HG02970 (cell line): ENCODE results near the gene CACNG6.

ENCODE experiments used
- ATAC-seq: cut with Tn5 transposase; IDR thresholded peaks from one replicate; pipeline ENCODE4 v1.9.1; 2021; ENCODE audit warnings: mild to moderate bottlenecking, moderate library complexity, moderate number of reproducible peaks; ENCODE audit not compliant: unreplicated experiment, low FRiP score

CACNG6 gene

DNA sequence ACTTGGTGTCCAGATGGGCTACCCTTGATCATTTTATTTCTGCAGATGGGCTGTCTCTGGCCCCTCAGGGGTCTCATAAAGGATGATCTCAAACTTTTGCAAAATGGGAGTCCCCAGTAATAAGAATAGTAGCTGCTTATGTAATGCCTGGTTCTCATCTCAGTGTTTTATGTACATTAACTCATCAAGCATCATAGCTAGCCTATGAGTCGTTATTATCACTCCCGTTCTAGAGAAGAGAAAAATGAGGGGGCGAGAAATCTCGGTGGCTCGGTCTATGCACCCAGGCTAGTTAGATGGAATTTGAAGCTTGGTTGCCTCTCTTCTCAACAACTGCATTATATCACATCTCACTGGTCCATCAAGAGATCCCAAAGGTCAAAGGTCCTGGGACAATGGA lies 3.4 kb downstream of the CACNG6 start:
- ATAC-seq = no peak

DNA sequence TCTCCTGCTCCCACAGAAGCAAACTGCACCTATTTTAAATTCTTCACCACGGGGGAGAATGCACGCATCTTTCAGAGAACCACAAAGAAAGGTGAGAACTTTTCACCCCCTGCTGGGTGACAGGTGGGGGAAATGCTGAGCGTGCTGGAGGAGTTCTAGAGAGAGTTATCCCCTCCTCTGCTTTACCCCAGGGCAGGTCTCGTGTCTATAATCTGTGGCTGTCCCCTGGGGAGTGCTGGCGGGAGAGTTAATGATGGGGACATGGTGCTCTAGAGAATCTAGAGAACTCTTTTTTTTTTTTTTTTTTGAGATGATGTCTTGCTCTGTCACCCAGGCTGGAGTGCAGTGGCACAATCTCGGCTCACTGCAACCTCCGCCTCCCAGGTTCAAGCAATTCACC lies 6.8 kb downstream of the CACNG6 start:
- ATAC-seq = no peak

DNA sequence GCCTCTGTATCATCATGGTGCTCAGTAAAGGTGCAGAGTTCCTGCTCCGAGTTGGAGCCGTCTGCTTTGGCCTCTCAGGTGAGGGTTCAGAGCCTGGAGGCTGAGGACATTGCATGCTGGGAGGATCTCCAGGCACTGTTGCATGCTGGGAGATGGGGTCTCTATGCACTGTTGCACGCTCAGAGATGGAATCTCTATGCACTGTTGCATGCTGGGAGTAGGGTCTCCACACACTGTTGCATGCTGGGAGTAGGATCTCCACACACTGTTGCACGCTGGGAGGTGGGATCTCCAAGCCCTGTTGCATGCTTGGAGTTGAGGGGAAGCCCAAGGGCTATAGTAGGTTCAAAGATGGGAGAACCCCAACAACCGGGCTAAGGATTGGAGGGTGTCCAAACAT lies 8.3 kb downstream of the CACNG6 start:
- ATAC-seq = no peak

DNA sequence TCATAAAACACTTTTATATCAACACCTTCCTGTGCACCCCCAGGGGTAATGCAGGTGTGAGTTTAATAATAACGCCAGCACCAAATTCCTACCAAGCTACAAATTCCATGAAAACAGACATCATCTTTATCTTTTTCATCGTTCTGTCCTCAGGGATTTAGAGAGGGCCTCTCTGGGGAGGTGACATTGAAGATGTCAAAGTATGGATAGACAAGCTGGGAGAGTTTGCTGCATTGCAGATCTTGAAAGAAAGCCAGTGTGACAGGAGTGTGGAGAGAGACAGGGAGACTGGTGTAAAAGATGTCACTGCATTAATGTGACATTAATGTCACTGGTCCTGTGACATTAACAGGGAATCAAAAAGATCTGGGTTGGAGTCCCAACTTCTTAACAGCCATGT lies 10.1 kb downstream of the CACNG6 start:
- no peak for ATAC-seq

DNA sequence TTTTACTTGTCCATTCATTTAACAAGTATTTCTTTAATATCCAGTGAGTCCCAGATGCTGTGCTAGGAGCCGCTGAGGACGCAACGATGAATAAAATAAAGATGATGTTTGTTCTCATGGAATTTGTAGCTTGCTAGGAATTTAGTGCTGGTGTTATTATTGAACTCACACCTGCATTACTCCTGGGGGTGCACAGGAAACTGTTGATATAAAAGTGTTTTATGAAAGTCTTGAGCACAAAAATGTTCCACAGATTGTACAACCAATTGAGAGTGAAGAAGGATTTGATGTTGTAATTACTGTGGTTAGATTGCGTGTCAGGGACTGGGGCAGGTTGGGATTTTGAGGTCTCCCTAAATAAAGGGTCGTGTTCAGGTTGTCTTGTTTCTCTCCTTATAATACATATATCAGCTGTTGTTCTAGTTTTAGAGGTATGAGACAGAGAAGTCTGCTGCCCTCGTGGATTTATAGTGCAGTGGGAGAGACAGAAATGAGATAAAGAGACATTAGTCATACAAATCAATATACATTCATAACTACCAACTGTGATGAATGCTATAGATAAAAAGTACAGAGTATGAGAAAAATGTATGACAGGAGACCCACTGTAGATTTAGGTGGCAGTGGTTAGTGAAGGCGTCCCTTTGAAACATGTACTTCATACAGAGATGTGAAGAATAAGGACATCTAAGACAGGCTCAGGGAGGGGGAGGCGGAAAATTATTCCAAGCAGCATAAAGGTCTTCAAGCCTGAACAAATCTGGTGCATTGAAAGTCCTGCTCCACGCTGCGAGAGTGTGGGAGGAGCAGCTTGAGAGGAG lies 11.3 kb downstream of the CACNG6 start:
- ATAC-seq = no peak

DNA sequence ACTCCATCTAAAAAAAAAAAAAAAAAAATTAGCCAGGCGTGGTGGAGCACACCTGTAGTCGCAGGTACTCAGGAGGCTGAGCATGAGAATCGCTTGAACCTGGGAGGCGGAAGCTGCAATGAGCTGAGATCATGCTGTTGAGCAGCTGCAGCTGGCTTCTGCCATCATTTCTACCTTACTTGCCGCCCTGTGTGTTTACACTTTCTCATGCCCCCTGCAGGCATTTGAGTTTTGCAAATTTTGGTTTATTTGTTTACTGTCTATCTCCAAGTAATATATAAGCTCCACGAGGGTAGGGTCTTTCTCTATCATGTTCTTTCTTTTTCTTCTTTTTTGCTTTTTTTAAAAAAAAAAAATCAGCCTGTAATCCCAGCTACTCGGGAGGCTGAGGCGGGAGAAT lies 18.0 kb downstream of the CACNG6 start:
- no peak for ATAC-seq

DNA sequence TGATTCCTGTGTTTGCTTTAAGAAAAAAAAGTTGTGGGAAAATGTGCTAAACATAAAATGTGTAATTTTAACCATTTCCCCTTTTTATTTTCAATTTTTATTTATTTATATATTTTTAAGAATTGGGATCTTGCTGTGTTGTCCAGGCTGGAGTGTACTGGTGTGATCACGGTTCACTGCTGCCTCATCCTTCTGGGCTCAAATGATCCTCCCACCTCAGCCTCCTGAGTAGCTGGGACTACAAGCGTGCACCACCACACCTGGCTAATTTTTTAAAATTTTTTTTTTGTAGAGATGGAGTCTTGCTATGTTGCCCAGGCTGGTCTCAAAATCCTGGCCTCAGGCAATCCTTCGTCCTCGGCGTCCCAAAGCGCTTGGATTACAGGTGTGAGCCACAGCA lies 19.0 kb downstream of the CACNG6 start:
- no peak for ATAC-seq

DNA sequence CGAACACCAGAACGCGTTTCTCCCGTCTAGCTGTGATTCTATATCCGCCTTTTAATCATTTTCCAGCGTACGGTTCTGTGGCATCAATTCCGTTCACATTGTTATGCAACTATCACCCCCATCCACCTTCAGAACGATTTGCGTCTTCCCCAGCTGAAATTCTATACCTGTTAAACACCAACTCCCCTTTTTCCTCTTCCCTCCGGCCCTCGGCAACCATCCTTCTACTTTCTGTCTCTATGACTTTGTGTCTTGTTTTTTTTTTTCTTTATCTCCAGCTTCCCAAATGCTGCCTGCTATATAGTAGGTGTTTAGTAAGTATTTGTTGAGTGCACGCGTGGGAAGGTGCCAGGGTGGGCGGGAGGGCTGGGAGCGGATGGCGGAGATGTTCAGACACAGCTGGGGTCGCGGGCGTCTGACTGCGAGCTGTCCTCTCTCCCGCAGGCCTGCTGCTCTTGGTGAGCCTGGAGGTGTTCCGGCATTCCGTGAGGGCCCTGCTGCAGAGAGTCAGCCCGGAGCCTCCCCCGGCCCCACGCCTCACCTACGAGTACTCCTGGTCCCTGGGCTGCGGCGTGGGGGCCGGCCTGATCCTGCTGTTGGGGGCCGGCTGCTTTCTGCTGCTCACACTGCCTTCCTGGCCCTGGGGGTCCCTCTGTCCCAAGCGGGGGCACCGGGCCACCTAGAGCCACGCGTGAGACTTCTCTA lies 20.2 kb downstream of the CACNG6 start:
- no peak for ATAC-seq

DNA sequence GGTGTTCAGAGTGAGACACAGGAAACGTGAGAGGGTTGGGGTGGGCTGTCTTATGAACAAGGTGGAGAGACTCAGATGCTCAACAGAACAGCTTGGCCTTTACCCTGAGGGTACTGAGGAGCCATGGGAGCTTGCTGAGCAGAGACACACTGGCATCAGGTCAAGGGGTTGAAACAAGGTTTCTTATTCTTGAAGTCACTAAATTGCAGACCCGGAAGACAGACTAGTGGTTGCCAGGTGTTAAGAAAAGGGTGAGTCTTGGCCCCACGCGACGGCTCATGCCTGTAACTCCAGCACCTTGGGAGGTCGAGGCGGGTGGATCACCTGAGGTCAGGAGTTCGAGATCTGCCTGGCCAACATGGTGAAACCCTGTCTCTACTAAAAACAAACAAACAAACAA lies 22.4 kb downstream of the CACNG6 start:
- ATAC-seq = no peak

DNA sequence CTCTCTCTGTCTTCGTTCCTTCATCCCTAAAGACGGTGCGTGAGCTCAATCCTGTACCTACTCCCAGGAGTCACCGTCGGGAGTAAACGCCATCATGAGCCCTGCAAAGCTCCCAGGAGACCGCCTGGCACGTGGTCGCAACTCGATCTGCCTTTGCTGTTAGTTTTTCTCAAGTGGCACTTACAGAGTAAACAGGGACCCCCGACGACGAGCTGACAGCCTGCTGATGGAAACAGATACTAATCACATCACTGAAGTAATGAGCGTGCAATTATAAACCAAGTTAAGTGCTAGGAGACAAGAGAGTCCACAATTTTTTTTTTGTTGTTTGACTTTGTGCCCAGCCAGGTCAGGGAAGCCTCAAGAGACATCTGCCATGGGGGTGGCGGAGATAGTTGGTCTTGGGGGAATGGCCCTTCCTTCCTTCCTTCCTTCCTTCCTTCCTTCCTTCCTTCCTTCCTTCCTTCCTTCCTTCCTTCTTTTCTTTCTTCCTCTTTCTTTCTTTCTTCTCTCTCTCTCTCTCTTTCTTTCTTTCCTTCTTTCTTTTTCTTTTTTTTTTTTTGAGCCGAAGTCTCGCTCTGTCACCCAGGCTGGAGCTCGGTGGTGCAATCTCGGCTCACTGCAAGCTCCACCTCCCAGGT lies 23.6 kb downstream of the CACNG6 start:
- ATAC-seq = no peak

DNA sequence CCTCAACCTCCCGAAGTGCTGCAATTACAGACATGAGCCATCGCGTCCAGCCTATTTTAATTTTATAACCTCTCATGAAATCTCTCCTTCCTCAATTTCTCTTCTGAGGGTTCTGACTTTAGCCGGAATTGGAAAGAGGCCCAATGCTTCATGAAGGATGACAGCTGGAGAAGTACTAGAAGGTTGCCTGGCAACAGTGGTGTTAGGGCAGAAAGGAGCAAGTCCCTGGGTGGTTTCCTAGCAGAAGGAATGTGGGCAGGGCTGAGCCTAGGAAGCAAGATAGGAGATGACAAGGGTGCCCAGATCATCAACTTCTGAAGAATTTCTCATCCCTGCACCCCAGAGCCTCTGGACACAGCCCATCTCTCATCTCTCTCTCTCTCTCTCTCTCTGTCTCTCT lies 25.8 kb downstream of the CACNG6 start:
- ATAC-seq = no peak

DNA sequence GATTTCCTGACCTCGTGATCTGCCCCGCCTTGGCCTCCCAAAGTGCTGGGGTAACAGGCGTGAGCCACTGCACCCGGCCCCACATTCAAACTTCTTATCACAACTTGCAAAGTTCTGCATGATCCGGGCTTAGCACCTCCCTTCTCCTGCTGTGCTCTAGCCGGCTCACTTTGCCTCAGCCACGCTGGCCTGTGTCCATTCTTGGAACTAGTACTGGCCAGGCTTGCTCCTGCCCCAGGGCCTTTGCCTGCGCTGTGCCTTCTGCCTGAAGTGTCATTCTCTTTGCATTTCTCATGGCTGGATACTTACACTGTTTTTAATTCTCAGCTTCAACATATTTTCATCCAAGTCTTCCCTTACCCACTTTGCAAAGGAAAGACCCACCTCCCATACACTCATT lies 29.9 kb downstream of the CACNG6 start:
- no peak for ATAC-seq

DNA sequence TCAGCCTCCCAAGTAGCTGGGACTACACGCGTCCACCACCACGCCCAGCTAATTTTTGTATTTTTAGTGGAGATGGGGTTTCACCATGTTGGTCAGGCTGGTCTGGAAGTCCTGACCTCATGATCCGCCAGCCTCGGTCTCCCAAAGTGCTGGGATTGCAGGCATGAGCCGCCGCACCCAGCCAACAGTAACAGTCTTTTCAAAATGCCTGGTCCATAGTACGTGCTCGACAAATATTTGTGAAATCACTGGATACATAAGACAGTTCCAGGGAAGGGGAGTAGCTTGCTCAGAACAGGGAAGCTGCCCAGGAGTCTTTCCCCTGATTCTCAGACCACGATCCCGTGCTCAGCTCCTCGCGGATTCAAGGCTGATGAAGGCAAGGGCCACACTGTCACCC lies 30.5 kb downstream of the CACNG6 start:
- ATAC-seq = no peak

DNA sequence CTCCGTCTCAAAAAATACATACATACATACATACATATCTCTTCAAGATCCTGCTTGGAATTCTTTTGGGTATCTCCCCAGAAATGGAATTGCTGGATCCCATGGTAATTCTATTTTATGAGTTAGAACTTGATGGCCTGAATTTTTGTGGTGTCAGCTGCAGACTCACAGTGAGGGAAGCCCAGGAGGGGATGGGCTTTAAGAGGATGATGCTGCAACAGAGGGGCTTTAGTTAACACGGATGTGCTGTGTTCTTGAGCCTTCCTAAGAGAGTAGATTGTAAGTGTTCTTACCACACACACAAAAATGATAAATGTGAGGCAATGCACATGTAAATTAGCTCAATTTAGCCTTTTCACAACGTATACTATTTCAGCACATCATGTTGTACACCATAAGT lies 31.8 kb downstream of the CACNG6 start:
- ATAC-seq = no peak

DNA sequence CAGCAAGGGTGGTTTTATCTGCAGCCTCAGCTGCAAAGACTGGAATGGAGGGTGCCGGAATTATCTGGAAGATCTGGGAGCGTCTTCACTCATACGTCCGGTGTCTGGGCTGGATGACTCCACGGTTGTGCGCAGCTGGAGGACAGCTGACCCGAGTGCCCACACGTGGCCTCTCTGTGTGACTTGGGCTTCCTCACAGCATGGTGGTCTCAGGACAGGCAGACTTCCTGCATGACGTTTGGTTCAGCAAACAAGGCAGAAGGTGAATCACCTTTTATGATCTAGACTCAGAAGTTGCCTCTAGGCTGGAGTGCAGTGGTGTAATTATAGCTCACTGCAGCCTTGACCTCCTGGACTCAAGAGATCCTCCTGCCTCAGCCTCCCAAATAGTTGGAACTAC lies 33.2 kb downstream of the CACNG6 start:
- ATAC-seq = no peak

DNA sequence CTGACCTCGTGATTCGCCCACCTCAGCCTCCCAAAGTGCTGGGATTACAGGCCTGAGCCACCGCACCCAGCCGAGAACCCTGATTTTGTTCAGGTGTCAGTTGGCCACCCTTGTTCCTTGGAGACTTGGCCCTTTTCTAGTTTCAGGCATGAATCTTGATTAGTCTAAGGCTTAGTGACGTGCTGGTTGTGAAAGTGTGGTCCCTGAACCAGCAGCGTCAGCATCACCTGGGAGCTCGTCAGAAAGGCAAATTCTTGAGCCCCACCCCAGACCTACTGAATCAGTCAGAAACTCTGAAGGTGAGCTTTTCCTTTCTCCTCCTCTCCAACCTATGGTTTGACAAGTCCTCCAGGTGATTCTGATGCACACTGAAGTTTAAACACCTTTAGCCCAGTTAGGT lies 35.2 kb downstream of the CACNG6 start:
- ATAC-seq = no peak

DNA sequence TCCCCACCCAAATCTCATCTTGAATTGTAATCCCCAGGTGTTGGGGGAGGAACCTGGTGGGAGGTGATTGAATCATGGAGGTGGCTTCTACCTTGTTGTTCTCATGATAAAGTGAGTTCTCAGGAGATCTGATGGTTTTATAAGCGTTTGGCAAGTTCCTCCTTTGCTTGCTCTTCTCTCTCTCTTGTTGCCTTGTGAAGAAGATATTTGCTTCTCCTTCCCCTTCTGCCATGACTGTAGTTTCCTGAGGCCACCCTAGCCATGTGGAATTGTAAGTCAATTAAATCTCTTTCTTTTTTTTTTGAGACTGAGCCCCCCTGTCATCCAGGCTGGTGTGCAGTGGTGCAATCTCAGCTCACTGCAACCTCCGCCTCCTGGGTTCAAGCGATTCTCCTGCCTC lies 37.9 kb downstream of the CACNG6 start:
- no peak for ATAC-seq

DNA sequence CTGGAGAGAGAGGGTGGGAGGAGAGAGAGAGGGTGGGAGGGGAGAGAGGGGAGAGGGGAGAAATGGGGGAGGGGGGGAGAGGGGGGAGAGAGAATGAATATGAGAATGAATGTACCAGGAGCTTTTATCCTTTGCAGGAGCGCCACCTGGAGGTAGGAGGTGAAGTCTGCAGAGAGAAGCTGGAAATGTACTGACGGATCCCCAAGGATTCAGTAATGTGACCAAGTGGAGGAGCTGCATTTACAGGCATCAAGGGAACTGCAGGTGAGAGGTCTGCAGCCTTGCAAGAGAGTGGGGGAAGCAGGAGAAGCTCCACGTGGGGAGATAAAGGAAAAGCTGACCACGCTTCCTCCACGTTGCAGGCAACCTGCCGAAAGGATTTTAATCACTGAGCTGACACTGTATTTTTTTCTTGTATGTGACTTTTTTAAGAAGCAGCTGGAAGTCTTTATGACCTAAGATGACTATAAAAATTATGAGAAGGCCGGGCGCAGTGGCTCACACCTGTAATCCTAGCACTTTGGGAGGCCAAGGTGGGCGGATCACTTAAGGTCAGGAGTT lies 38.6 kb downstream of the CACNG6 start:
- no peak for ATAC-seq

DNA sequence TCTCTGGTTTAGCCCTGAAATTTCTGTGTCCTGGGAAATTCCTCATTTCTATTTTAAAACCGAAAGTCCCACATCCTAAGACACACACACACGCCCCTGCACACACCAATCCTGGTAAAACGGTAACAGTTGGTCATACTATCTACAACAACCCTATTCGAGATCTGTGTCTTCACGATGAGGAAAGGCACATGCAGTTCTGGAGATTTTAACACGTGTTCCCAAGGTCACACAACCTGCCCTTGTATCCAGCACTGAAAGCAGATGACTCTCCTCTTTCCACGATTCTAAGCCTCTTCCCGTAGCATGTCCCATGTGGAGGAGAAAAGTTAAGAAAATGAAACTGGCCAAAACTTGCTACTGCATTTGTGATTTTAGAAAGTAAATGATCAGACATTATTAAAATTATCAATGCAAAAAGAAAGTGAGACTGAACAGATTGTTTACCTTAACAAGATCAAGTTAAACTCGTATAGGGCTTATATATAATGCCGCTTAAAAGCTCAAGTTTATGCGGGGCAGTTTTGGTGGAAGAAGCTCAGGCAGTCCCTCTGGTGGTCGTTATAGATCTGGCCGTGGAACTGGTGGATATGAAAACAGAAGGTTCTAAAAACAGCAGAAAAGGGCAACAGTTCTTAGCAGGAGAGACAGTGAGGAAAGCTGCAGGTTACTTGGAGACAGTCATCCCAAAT lies 39.6 kb downstream of the CACNG6 start:
- ATAC-seq = no peak

DNA sequence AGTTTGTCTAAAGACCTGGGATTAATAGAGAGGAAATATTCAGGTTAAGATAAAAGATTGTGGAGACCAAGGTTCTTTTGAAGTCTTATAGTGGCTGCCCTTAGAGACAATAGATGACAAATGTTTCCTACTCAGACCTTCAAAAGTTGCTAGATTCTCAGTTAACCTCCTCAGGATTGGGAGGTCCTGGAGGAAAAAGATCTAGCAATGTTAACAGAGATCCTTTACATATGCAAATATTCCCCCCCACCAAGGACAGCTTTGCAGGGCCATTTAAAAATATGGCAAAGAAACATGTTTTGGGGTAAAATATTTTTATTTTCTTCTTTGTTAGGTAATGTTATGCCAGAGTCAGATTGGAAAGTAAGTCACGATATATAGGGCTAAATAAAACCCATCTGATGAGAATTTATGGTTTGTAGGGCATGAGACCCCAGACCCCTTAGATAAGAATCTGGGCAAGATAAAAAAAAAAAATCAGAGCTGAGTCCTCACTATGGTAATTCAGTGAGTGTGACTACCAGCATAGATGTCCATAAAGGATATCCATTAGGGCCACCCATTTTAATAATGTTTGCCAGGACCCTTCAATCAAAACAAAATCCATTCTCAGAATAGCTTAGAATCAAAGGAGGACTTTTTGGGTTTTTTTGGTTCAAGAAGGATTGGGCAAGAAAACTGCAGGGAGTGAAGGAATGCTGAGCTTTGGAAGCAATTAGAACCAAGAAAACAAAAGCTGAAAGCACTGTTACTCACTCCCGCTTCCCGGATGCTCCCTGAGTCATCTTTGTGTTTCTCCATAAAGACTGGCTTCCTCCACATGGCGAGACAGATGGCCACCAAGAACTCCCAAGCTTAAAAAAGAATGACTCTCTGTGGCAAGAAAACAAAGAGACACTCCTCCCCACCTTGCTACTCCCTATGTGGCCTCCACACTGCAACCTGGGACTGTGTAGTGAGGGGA lies 44.1 kb downstream of the CACNG6 start:
- no peak for ATAC-seq
